IMR-90 (cell line): ENCODE results near the gene EFCAB9. TPM values are rescaled to one million over a fixed set of nuclear protein-coding genes. Genes with fewer than 3 reads are reported as not detected.

Experiments
- ATAC-seq: fragments of 200-7000 bp; cut with Tn5 transposase; 2 replicates; pipeline ENCODE4 v1.9.1; 2020; ENCODE audit warnings: low read depth, mild to moderate bottlenecking, moderate library complexity
- BruUV-seq: library from RNA; stranded (reverse); fragments of 400-500 nt; replicated peaks from 2 replicates; lab custom pipeline; 2021; lab: Mats Ljungman, UMichigan
- CTCF ChIA-PET: fragments of 300-600 bp; formaldehyde crosslinking; extraction: SDS; loops from one replicate; lab custom pipeline; 2021; ENCODE audit warnings: antibody characterized with exemption; lab: Yijun Ruan, JAX
- POLR2A ChIA-PET: fragments of 300-600 bp; sonication (Branson Sonifier 250); formaldehyde crosslinking; loops from one replicate; lab custom pipeline; 2022; ENCODE audit warnings: antibody characterized with exemption; ENCODE audit not compliant: unreplicated experiment; lab: Charles Lee
- DNase-seq: peaks from one replicate; pipeline ENCODE4 v3.0.0; 2013
- H2AFZ ChIP-seq: replicated peaks from 2 replicates; pipeline ENCODE3; 2013; ENCODE audit warnings: low read length, mild to moderate bottlenecking; ENCODE audit not compliant: poor library complexity
- H2AK5ac ChIP-seq: 2 replicates; pipeline ENCODE4 v1.6.1; 2013; ENCODE audit warnings: low read depth, low read length, inconsistent platforms
- H2AK9ac ChIP-seq: replicated peaks from 2 replicates; pipeline ENCODE3; 2013; ENCODE audit warnings: mild to moderate bottlenecking, low read depth, low read length, moderate library complexity; ENCODE audit not compliant: poor library complexity
- H2BK120ac ChIP-seq: 2 replicates; pipeline ENCODE4 v1.6.1; 2013; ENCODE audit warnings: low read depth, low read length, inconsistent platforms
- H2BK15ac ChIP-seq: 3 replicates; pipeline ENCODE4 v1.6.1; 2013; ENCODE audit warnings: low read depth, low read length, inconsistent platforms
- H2BK20ac ChIP-seq: 2 replicates; pipeline ENCODE4 v1.6.1; 2013; ENCODE audit warnings: low read depth, mild to moderate bottlenecking, inconsistent platforms, low read length, moderate library complexity
- H2BK5ac ChIP-seq: 2 replicates; pipeline ENCODE4 v1.6.1; 2013; ENCODE audit warnings: mild to moderate bottlenecking, low read depth, low read length, inconsistent platforms; ENCODE audit not compliant: poor library complexity, severe bottlenecking
- H3K14ac ChIP-seq: replicated peaks from 2 replicates; pipeline ENCODE4 v1.6.1; 2013; ENCODE audit warnings: low read depth, low read length, inconsistent platforms
- H3K18ac ChIP-seq: 2 replicates; pipeline ENCODE4 v1.6.1; 2013; ENCODE audit warnings: low read depth, low read length, control low read depth
- H3K23ac ChIP-seq: 2 replicates; pipeline ENCODE4 v1.6.1; 2013; ENCODE audit warnings: low read depth, low read length, inconsistent platforms
- H3K27ac ChIP-seq: 2 replicates; pipeline ENCODE4 v1.5.1; 2013; ENCODE audit warnings: mild to moderate bottlenecking, control low read depth, low read length; ENCODE audit not compliant: insufficient read depth
- H3K27me3 ChIP-seq: 2 replicates; pipeline ENCODE4 v1.6.1; 2013; ENCODE audit warnings: low read length; ENCODE audit not compliant: control insufficient read depth, insufficient read depth
- H3K36me3 ChIP-seq: 2 replicates; pipeline ENCODE4 v1.6.1; 2013; ENCODE audit warnings: low read length, mixed read lengths; ENCODE audit not compliant: control insufficient read depth, insufficient read depth
- H3K4ac ChIP-seq: 2 replicates; pipeline ENCODE4 v1.6.1; 2013; ENCODE audit warnings: low read depth, low read length, inconsistent platforms
- H3K4me1 ChIP-seq: 2 replicates; pipeline ENCODE4 v1.6.1; 2013; ENCODE audit warnings: low read length, mixed read lengths; ENCODE audit not compliant: control insufficient read depth, insufficient read depth
- H3K4me2 ChIP-seq: 2 replicates; pipeline ENCODE4 v1.6.1; 2013; ENCODE audit warnings: low read depth, mild to moderate bottlenecking, control low read depth, low read length, moderate library complexity
- H3K4me3 ChIP-seq: 2 replicates; pipeline ENCODE4 v1.5.1; 2013; ENCODE audit warnings: low read depth, mild to moderate bottlenecking, control low read depth, low read length, moderate library complexity; ENCODE audit not compliant: insufficient read depth
- H3K56ac ChIP-seq: 2 replicates; pipeline ENCODE4 v1.6.1; 2013; ENCODE audit warnings: low read length, inconsistent platforms; ENCODE audit not compliant: insufficient read depth; ENCODE audit errors: extremely low read depth
- H3K79me1 ChIP-seq, 2 experiments: 2 replicates each; pipeline ENCODE4 v1.6.1; 2013; ENCODE audit warnings: low read length in 2 of 2, inconsistent platforms in 1 of 2, low read depth in 1 of 2
- H3K9ac ChIP-seq: 2 replicates; pipeline ENCODE4 v1.6.1; 2013; ENCODE audit warnings: low read depth, low read length, control low read depth
- H3K9me1 ChIP-seq: 2 replicates; pipeline ENCODE4 v1.6.1; 2013; ENCODE audit warnings: low read length, inconsistent platforms; ENCODE audit not compliant: insufficient read depth
- H3K9me3 ChIP-seq: 2 replicates; pipeline ENCODE4 v1.6.1; 2013; ENCODE audit warnings: low read length; ENCODE audit not compliant: control insufficient read depth, insufficient read depth
- H4K20me1 ChIP-seq: 2 replicates; pipeline ENCODE4 v1.6.1; 2013; ENCODE audit warnings: low read length, inconsistent platforms; ENCODE audit not compliant: insufficient read depth
- H4K5ac ChIP-seq: 2 replicates; pipeline ENCODE4 v1.6.1; 2013; ENCODE audit warnings: mild to moderate bottlenecking, low read depth, low read length, control low read depth
- H4K8ac ChIP-seq, 2 experiments: 2 replicates each; pipeline ENCODE4 v1.6.1; 2013; ENCODE audit warnings: low read depth in 2 of 2, low read length in 2 of 2, control low read depth in 1 of 2, inconsistent platforms in 1 of 2
- H4K91ac ChIP-seq: 2 replicates; pipeline ENCODE4 v1.6.1; 2013; ENCODE audit warnings: low read depth, low read length, inconsistent platforms; ENCODE audit not compliant: insufficient read depth
- BHLHE40 ChIP-seq: fragments of 150-350 bp; IDR thresholded peaks from 2 replicates; pipeline ENCODE4 v1.6.1; 2016; ENCODE audit warnings: mild to moderate bottlenecking, low read depth, low read length
- CEBPB ChIP-seq: IDR thresholded peaks from 2 replicates; pipeline ENCODE4 v1.6.1; 2012; ENCODE audit warnings: low read depth, low read length, improper control_type of control experiment
- CHD1 ChIP-seq: IDR thresholded peaks from 2 replicates; pipeline ENCODE4 v1.6.1; 2012; ENCODE audit warnings: low read depth, low read length, improper control_type of control experiment
- CTCF ChIP-seq: conservative IDR thresholded peaks from 2 replicates; pipeline ENCODE4 v1.5.1; 2012; ENCODE audit warnings: mild to moderate bottlenecking, low read depth, low read length, improper control_type of control experiment
- ELK1 ChIP-seq: fragments of 150-350 bp; IDR thresholded peaks from 2 replicates; pipeline ENCODE4 v1.6.1; 2016; ENCODE audit warnings: low read depth, mild to moderate bottlenecking, low read length, moderate library complexity, borderline replicate concordance
- FOS ChIP-seq: fragments of 150-350 bp; IDR thresholded peaks from 2 replicates; pipeline ENCODE4 v1.6.1; 2016; ENCODE audit warnings: low read depth, low read length
- MAFK ChIP-seq: IDR thresholded peaks from 2 replicates; pipeline ENCODE4 v1.6.1; 2012; ENCODE audit warnings: low read depth, low read length, improper control_type of control experiment
- MXI1 ChIP-seq: IDR thresholded peaks from 2 replicates; pipeline ENCODE4 v1.6.1; 2012; ENCODE audit warnings: low read depth, mild to moderate bottlenecking, low read length, moderate library complexity, borderline replicate concordance
- NFE2L2 ChIP-seq: fragments of 150-350 bp; IDR thresholded peaks from 2 replicates; pipeline ENCODE4 v1.6.1; 2016; ENCODE audit warnings: low read depth, mild to moderate bottlenecking, low read length
- POLR2A ChIP-seq: IDR thresholded peaks from 2 replicates; pipeline ENCODE4 v1.6.1; 2012; ENCODE audit warnings: mild to moderate bottlenecking, low read depth, low read length
- RAD21 ChIP-seq: IDR thresholded peaks from 2 replicates; pipeline ENCODE4 v1.6.1; 2012; ENCODE audit warnings: low read length, improper control_type of control experiment
- RCOR1 ChIP-seq: IDR thresholded peaks from 2 replicates; pipeline ENCODE4 v1.6.1; 2012; ENCODE audit warnings: mild to moderate bottlenecking, low read length, improper control_type of control experiment; ENCODE audit not compliant: insufficient replicate concordance
- RFX5 ChIP-seq: IDR thresholded peaks from 2 replicates; pipeline ENCODE4 v1.8.0; 2012; ENCODE audit warnings: low read depth, mild to moderate bottlenecking, low read length, moderate library complexity
- USF2 ChIP-seq: fragments of 150-350 bp; IDR thresholded peaks from 2 replicates; pipeline ENCODE4 v1.6.1; 2017; ENCODE audit warnings: mild to moderate bottlenecking, antibody characterized with exemption, low read length, low read depth
- WGBS, 2 experiments: methylation state at CpG; one replicate each; pipeline versions ENCODE4 v1.1.5 to v1.1.7; 2013; ENCODE audit warnings: missing lambda C conversion rate in 2 of 2; ENCODE audit not compliant: insufficient read length in 1 of 2; ENCODE audit errors: extremely low coverage in 2 of 2; 5-methylcytosine and 5-hydroxymethylcytosine counted together
- dilution Hi-C: fragments of 300-500 bp; cut with HindIII; formaldehyde crosslinking; loops from one replicate; pipeline ENCODE4 v1.14.3; 2018; ENCODE audit warnings: low sequenced_read_pairs; ENCODE audit not compliant: unreplicated experiment
- in situ Hi-C: fragments of 300-500 bp; cut with MboI; formaldehyde crosslinking; loops from 3 replicates; pipeline ENCODE4 v1.14.3; 2019; ENCODE audit warnings: low sequenced_read_pairs, inconsistent platforms, mixed read lengths
- intact Hi-C: fragments of 100-400 bp; cut with micrococcal nuclease; formaldehyde crosslinking; loops from 2 replicates; pipeline ENCODE4 v1.10.0; 2022
- polyA plus RNA-seq, 3 experiments: library from polyadenylated mRNA; depleted of rRNA; stranded (reverse); fragments of >200 nt; gene quantifications; 2 replicates each; pipeline ENCODE4 v1.2.3, GENCODE V29; 2012; ENCODE audit warnings: low replicate concordance in 1 of 3
- total RNA-seq: library from RNA; depleted of rRNA; stranded (reverse); fragments of >200 nt; gene quantifications from 2 replicates; pipeline ENCODE4 v1.2.3, GENCODE V29; 2012

The EFCAB9 gene
- total and polyA plus RNA-seq, 2 of the 4 experiments (the other 2 are of a cell fraction) = not detected

GRCh38 chr5:172145870-172146747 is 47.9 kb upstream of the EFCAB9 start:
- dilution Hi-C loops = no loop called here
- H4K8ac ChIP-seq = no peak overlapping the region
- no peak overlapping the region for H4K5ac ChIP-seq
- H3K23ac ChIP-seq = no peak overlapping the region
- no peak overlapping the region for H3K9ac ChIP-seq
- DNase-seq (no peak), ATAC-seq (no peak)
- H3K4me2 ChIP-seq = no peak overlapping the region
- TF ChIP-seq POLR2A = no peak
- TF ChIP-seq RAD21 = no peak
- TF ChIP-seq MAFK = no peak
- TF ChIP-seq ELK1 = no peak
- TF ChIP-seq RFX5 = no peak
- TF ChIP-seq MXI1 = no peak
- no peak for TF ChIP-seq BHLHE40
- TF ChIP-seq RCOR1 = no peak
- TF ChIP-seq CEBPB = no peak
- no peak for TF ChIP-seq USF2
- no peak for TF ChIP-seq FOS
- TF ChIP-seq NFE2L2 = no peak
- TF ChIP-seq CTCF = no peak
- no peak for TF ChIP-seq CHD1
- in situ Hi-C loops = no loop called here
- no peaks in the 10 kb centered on the region for H3K9me3 ChIP-seq
- H3K4me3 ChIP-seq = no peak overlapping the region
- H3K27ac ChIP-seq = no peak overlapping the region
- H3K36me3 ChIP-seq = peaks cover 6% of the 10 kb centered on the region
- POLR2A ChIA-PET = no interaction called here
- H3K27me3 ChIP-seq = no peaks in the 10 kb centered on the region
- BruUV-seq = no TSS peak
- peaks cover 43% of the 10 kb centered on the region for H4K20me1 ChIP-seq
- H3K79me1 ChIP-seq = peaks cover 35 to 85% of the 10 kb centered on the region in 2 experiments
- H2BK5ac ChIP-seq = no peak overlapping the region
- H2AFZ ChIP-seq = no peak overlapping the region
- H3K9me1 ChIP-seq = peaks cover 12% of the 10 kb centered on the region
- H2AK9ac ChIP-seq = peak overlapping the region; percentile 68
- CTCF ChIA-PET = no interaction called here
- H3K4me1 ChIP-seq = peaks cover 24% of the 10 kb centered on the region
- no peak overlapping the region for H3K18ac ChIP-seq
- no peak overlapping the region for H3K14ac ChIP-seq
- H2BK15ac ChIP-seq = no peak overlapping the region
- H2BK120ac ChIP-seq = no peak overlapping the region
- no peak overlapping the region for H3K56ac ChIP-seq
- no peak overlapping the region for H2BK20ac ChIP-seq
- H3K4ac ChIP-seq = no peak overlapping the region
- WGBS, 2 experiments = 87% methylated on average over 11 of the region's 21 CpGs; no CpG with 5 or more reads in 1 of the 2 experiments
- no peak overlapping the region for H2AK5ac ChIP-seq
- intact Hi-C loops = no loop called here
- no peak overlapping the region for H4K91ac ChIP-seq
